ENCODE data around the gene MEI4.
A peak's percentile ranks its signal among the peaks of the same experiment; 100 is the strongest.
"Not testable (repeated sequence)": the region's sequence is repeated elsewhere in the genome, so short reads cannot be mapped to it uniquely, and the experiment has no call there.

MEI4 gene

GRCh38 chr6:77716311-77716710, 63.5 kb downstream of the MEI4 start:
- Histone ChIP-seq H3K27ac (no peak overlapping the region), H3K4me3 (no peak overlapping the region)
- DNase-seq (ENCODE audit: low spot score), result no peak
- no peak for TF ChIP-seq CTCF (IDR thresholded peaks at IDR 0.05)

GRCh38 chr6:77736010-77736409, 83.2 kb downstream of the MEI4 start:
- H3K27ac ChIP-seq; DNase-seq (ENCODE audit: low spot score); H3K4me3 ChIP-seq: not testable (repeated sequence)

GRCh38 chr6:77740380-77740779, 87.5 kb downstream of the MEI4 start:
- Histone ChIP-seq H3K4me3 (no peak overlapping the region), H3K27ac (no peak overlapping the region)
- no peak for DNase-seq (ENCODE audit: low spot score)
- TF ChIP-seq CTCF (IDR thresholded peaks at IDR 0.05), result peak; percentile 22

- not testable (repeated sequence) for H3K4me3 ChIP-seq; H3K27ac ChIP-seq; DNase-seq (ENCODE audit: low spot score)
Observed at GRCh38 chr6:77752156-77752555, 99.3 kb downstream of the MEI4 start.

- Histone ChIP-seq H3K27ac (no peak overlapping the region), H3K4me3 (no peak overlapping the region)
- TF ChIP-seq CTCF (IDR thresholded peaks at IDR 0.05), result no peak
- DNase-seq (ENCODE audit: low spot score), result no peak
Observed at GRCh38 chr6:77762386-77762785, 109.5 kb downstream of the MEI4 start.

GRCh38 chr6:77763124-77763523, 110.3 kb downstream of the MEI4 start:
- DNase-seq (ENCODE audit: low spot score), result no peak
- Histone ChIP-seq H3K27ac (no peak overlapping the region), H3K4me3 (no peak overlapping the region)
- no peak for TF ChIP-seq CTCF (IDR thresholded peaks at IDR 0.05)

- H3K4me3 ChIP-seq, result no peak overlapping the region
- no peak for TF ChIP-seq CTCF (IDR thresholded peaks at IDR 0.05)
- no peak overlapping the region for H3K27ac ChIP-seq
- DNase-seq (ENCODE audit: low spot score), result no peak
Observed at GRCh38 chr6:77764364-77764763, 111.5 kb downstream of the MEI4 start.

- Histone ChIP-seq H3K27ac (no peak overlapping the region), H3K4me3 (no peak overlapping the region)
- no peak for DNase-seq (ENCODE audit: low spot score)
- TF ChIP-seq CTCF (IDR thresholded peaks at IDR 0.05), result no peak
Observed at GRCh38 chr6:77773157-77773822, 120.5 kb downstream of the MEI4 start.

All from coronary artery (tissue), 2 donors.